HepG2 (cell line): ENCODE results near the gene GPR176.

Experiments
- ASH2L ChIP-seq: fragments of 300-600, 200-600 bp; sonication (generic); IDR thresholded peaks from 2 replicates; pipeline ENCODE4 v1.7.0; 2017; ENCODE audit warnings: low read depth, mild to moderate bottlenecking, moderate library complexity, mixed read lengths, low read length; ENCODE audit not compliant: insufficient read length
- EZH2 ChIP-seq: conservative IDR thresholded peaks from 2 replicates; pipeline ENCODE4 v1.6.1; 2012; ENCODE audit warnings: mild to moderate bottlenecking, low read depth, low read length, moderate library complexity
- HNRNPL ChIP-seq: fragments of 200-400 bp; formaldehyde crosslinking; IDR thresholded peaks from 2 replicates; pipeline ENCODE4 v1.6.1; 2017; ENCODE audit warnings: mild to moderate bottlenecking, low read depth, low read length
- JUND ChIP-seq: sonication (generic); formaldehyde crosslinking; IDR thresholded peaks from 2 replicates; pipeline ENCODE4 v1.8.0; 2022; ENCODE audit warnings: mild to moderate bottlenecking, missing genetic modification reagents
- PBX3 ChIP-seq: sonication (generic); formaldehyde crosslinking; IDR thresholded peaks from 2 replicates; pipeline ENCODE4 v1.8.1; 2023; ENCODE audit warnings: missing genetic modification reagents, inconsistent platforms, borderline replicate concordance
- POLR2A ChIP-seq, 2 experiments: IDR thresholded peaks; 2 replicates each; pipeline ENCODE4 v1.6.1; 2011; ENCODE audit warnings: low read depth in 2 of 2, low read length in 2 of 2, mild to moderate bottlenecking in 1 of 2, moderate library complexity in 1 of 2; ENCODE audit not compliant: insufficient read depth in 1 of 2
- USF2 ChIP-seq, 2 experiments: sonication (generic) in 1 of 2; formaldehyde crosslinking in 1 of 2; IDR thresholded peaks; 2 replicates each; pipeline versions ENCODE4 v1.5.1 to v1.6.1; 2011 to 2020; ENCODE audit warnings: borderline replicate concordance in 1 of 2, low read depth in 1 of 2, low read length in 1 of 2, mild to moderate bottlenecking in 1 of 2, missing genetic modification reagents in 1 of 2, moderate library complexity in 1 of 2
- ZBTB21 ChIP-seq: sonication (generic); formaldehyde crosslinking; IDR thresholded peaks from 2 replicates; pipeline ENCODE4 v1.4.0; 2020; ENCODE audit warnings: missing genetic modification reagents
- ZNF614 ChIP-seq: IDR thresholded peaks from 2 replicates; pipeline ENCODE4 v1.6.1; 2018; ENCODE audit warnings: missing biosample characterization, missing genetic modification reagents, inconsistent platforms, borderline replicate concordance
- ZNF674 ChIP-seq: sonication (generic); formaldehyde crosslinking; IDR thresholded peaks from 2 replicates; pipeline ENCODE4 v1.5.0; 2020; ENCODE audit warnings: low read depth, mild to moderate bottlenecking, missing genetic modification reagents
- TF ChIP-seq, protein P1 (sequence below): sonication (generic); formaldehyde crosslinking; IDR thresholded peaks from 2 replicates; pipeline ENCODE4 v1.4.0; 2020; ENCODE audit warnings: missing genetic modification reagents
- TF ChIP-seq, protein P2 (sequence below): sonication (generic); formaldehyde crosslinking; IDR thresholded peaks from 2 replicates; pipeline ENCODE4 v1.5.0; 2020; ENCODE audit warnings: mild to moderate bottlenecking, missing genetic modification reagents, moderate library complexity

GRCh38 chr15:39778021-39778420 lies 142.0 kb downstream of the GPR176 start:
- TF ChIP-seq EZH2 = no peak
- no peak for TF ChIP-seq POLR2A (IDR thresholded peaks at IDR 0.05; ENCODE audit: insufficient read depth in 1 of 2, low read depth in 2 of 2, low read length in 2 of 2)
- TF ChIP-seq, protein P1, sequence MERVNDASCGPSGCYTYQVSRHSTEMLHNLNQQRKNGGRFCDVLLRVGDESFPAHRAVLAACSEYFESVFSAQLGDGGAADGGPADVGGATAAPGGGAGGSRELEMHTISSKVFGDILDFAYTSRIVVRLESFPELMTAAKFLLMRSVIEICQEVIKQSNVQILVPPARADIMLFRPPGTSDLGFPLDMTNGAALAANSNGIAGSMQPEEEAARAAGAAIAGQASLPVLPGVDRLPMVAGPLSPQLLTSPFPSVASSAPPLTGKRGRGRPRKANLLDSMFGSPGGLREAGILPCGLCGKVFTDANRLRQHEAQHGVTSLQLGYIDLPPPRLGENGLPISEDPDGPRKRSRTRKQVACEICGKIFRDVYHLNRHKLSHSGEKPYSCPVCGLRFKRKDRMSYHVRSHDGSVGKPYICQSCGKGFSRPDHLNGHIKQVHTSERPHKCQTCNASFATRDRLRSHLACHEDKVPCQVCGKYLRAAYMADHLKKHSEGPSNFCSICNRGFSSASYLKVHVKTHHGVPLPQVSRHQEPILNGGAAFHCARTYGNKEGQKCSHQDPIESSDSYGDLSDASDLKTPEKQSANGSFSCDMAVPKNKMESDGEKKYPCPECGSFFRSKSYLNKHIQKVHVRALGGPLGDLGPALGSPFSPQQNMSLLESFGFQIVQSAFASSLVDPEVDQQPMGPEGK = no peak
- TF ChIP-seq, protein P2, sequence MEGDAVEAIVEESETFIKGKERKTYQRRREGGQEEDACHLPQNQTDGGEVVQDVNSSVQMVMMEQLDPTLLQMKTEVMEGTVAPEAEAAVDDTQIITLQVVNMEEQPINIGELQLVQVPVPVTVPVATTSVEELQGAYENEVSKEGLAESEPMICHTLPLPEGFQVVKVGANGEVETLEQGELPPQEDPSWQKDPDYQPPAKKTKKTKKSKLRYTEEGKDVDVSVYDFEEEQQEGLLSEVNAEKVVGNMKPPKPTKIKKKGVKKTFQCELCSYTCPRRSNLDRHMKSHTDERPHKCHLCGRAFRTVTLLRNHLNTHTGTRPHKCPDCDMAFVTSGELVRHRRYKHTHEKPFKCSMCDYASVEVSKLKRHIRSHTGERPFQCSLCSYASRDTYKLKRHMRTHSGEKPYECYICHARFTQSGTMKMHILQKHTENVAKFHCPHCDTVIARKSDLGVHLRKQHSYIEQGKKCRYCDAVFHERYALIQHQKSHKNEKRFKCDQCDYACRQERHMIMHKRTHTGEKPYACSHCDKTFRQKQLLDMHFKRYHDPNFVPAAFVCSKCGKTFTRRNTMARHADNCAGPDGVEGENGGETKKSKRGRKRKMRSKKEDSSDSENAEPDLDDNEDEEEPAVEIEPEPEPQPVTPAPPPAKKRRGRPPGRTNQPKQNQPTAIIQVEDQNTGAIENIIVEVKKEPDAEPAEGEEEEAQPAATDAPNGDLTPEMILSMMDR = no peak
- TF ChIP-seq USF2 (IDR thresholded peaks at IDR 0.05; ENCODE audit: low read depth, low read length) = no peak
- no peak for TF ChIP-seq USF2 (CRISPR knock-in tag; IDR thresholded peaks at IDR 0.05; ENCODE audit: borderline replicate concordance)
- no peak for TF ChIP-seq ZNF614 (CRISPR knock-in tag)
- TF ChIP-seq PBX3 (CRISPR knock-in tag) = no peak
- no peak for TF ChIP-seq ASH2L
- TF ChIP-seq ZNF674 (CRISPR knock-in tag) = no peak
- TF ChIP-seq JUND (CRISPR knock-in tag) = no peak
- no peak for TF ChIP-seq ZBTB21 (CRISPR knock-in tag)
- no peak for TF ChIP-seq HNRNPL
